Stomach (tissue), 4 donors: ENCODE measurements around the gene CD19.

Experiments used
- CTCF ChIP-seq, 7 experiments: fragments of 450-650 bp in 4 of 7; fragments of 200-600 bp in 3 of 7; sonication (generic) in 3 of 7; IDR thresholded peaks; one replicate each; pipeline ENCODE4 v1.5.1; 2016 to 2019; ENCODE audit warnings: antibody characterized with exemption in 7 of 7, control low read depth in 2 of 7, mild to moderate bottlenecking in 1 of 7
- POLR2A ChIP-seq, 4 donors: fragments of 450-650 bp; IDR thresholded peaks; one replicate each; pipeline ENCODE4 v1.6.1; 2016; ENCODE audit warnings: antibody characterized with exemption in 4 of 4, control low read depth in 2 of 4, mild to moderate bottlenecking in 1 of 4, moderate library complexity in 1 of 4
- POLR2AphosphoS5 ChIP-seq, 3 donors: sonication (generic); formaldehyde crosslinking; IDR thresholded peaks; one replicate each; pipeline ENCODE4 v1.6.1; 2016; ENCODE audit warnings: antibody characterized with exemption in 3 of 3

GRCh38 chr16:28915181-28915580 is 16.6 kb upstream of the CD19 start:
- TF ChIP-seq POLR2A (IDR thresholded peaks at IDR 0.05), result no peak
- no peak for TF ChIP-seq CTCF (IDR thresholded peaks at IDR 0.05)
- no peak for TF ChIP-seq POLR2AphosphoS5 (IDR thresholded peaks at IDR 0.05)
